ENCODE data around the gene DGKH.
"Not testable (repeated sequence)": the region's sequence is repeated elsewhere in the genome, so short reads cannot be mapped to it uniquely, and the experiment has no call there.

DGKH gene

GRCh38 chr13:42119875-42120274, 71.4 kb downstream of the DGKH start:
- no peak for DNase-seq

GRCh38 chr13:42123600-42123999, 75.2 kb downstream of the DGKH start:
- DNase-seq: no peak

GRCh38 chr13:42125046-42125445, 76.6 kb downstream of the DGKH start:
- no peak for DNase-seq

- no peak for DNase-seq
These were observed 78.6 kb downstream of the DGKH start for GRCh38 chr13:42127047-42127446.

- no peak for DNase-seq
These were observed 80.6 kb downstream of the DGKH start for GRCh38 chr13:42129033-42129432.

GRCh38 chr13:42136518-42136917, 88.1 kb downstream of the DGKH start:
- DNase-seq: no peak

GRCh38 chr13:42137856-42138537, 89.5 kb downstream of the DGKH start:
- DNase-seq: peak; percentile 46

- DNase-seq: no peak
These were observed 92.0 kb downstream of the DGKH start for GRCh38 chr13:42140494-42140893.

- DNase-seq: not testable (repeated sequence)
These were observed 92.6 kb downstream of the DGKH start for GRCh38 chr13:42141052-42141451.

GRCh38 chr13:42146359-42146758, 97.9 kb downstream of the DGKH start:
- DNase-seq: no peak

- DNase-seq: no peak
These were observed 100.1 kb downstream of the DGKH start for GRCh38 chr13:42148538-42148937.

GRCh38 chr13:42149136-42149535, 100.7 kb downstream of the DGKH start:
- no peak for DNase-seq

- no peak for DNase-seq
These were observed 103.3 kb downstream of the DGKH start for GRCh38 chr13:42151781-42152180.

- DNase-seq: no peak
These were observed 104.0 kb downstream of the DGKH start for GRCh38 chr13:42152495-42152894.

GRCh38 chr13:42153199-42154113, 105.0 kb downstream of the DGKH start:
- peak; percentile 3 for DNase-seq

- DNase-seq: no peak
These were observed 106.8 kb downstream of the DGKH start for GRCh38 chr13:42155251-42155650.

GRCh38 chr13:42163338-42163737, 114.9 kb downstream of the DGKH start:
- DNase-seq: not testable (repeated sequence)

- not testable (repeated sequence) for DNase-seq
These were observed 115.5 kb downstream of the DGKH start for GRCh38 chr13:42163910-42164309.

GRCh38 chr13:42164557-42165125, 116.2 kb downstream of the DGKH start:
- no peak for DNase-seq

GRCh38 chr13:42168496-42168895, 120.0 kb downstream of the DGKH start:
- DNase-seq: no peak

- DNase-seq: no peak
These were observed 121.6 kb downstream of the DGKH start for GRCh38 chr13:42170029-42170428.

- DNase-seq: no peak
These were observed 125.4 kb downstream of the DGKH start for GRCh38 chr13:42173789-42174343.
